Calu3 (cell line): ENCODE results near the gene KLC3. TPM values are rescaled to one million over a fixed set of nuclear protein-coding genes. Genes with fewer than 3 reads are reported as not detected.

Experiments
- BruUV-seq: library from RNA; stranded (reverse); fragments of 400-500 nt; replicated peaks from 2 replicates; lab custom pipeline; 2021; lab: Mats Ljungman, UMichigan
- CTCF ChIA-PET: fragments of 300-600 bp; sonication (Branson Sonifier 250); formaldehyde crosslinking; loops from one replicate; lab custom pipeline; 2022; ENCODE audit warnings: antibody characterized with exemption; lab: Charles Lee
- DNase-seq: peaks from one replicate; pipeline ENCODE4 v3.0.0; 2022
- H3K27ac Mint-ChIP-seq: one replicate; pipeline ENCODE4 v1.8.0; 2022; ENCODE audit warnings: mixed read lengths; ENCODE audit not compliant: unreplicated experiment
- H3K27me3 Mint-ChIP-seq: one replicate; pipeline ENCODE4 v1.8.0; 2022; ENCODE audit warnings: mixed read lengths; ENCODE audit not compliant: unreplicated experiment
- H3K36me3 Mint-ChIP-seq: one replicate; pipeline ENCODE4 v1.8.0; 2022; ENCODE audit warnings: mild to moderate bottlenecking, moderate library complexity, mixed read lengths; ENCODE audit not compliant: insufficient read depth, unreplicated experiment
- H3K4me1 Mint-ChIP-seq: one replicate; pipeline ENCODE4 v1.8.0; 2022; ENCODE audit warnings: mild to moderate bottlenecking, low read depth, mixed read lengths; ENCODE audit not compliant: unreplicated experiment
- H3K4me3 Mint-ChIP-seq: one replicate; pipeline ENCODE4 v1.8.0; 2022; ENCODE audit warnings: mild to moderate bottlenecking, low read depth, moderate library complexity, mixed read lengths; ENCODE audit not compliant: unreplicated experiment
- H3K9me3 Mint-ChIP-seq: one replicate; pipeline ENCODE4 v1.8.0; 2022; ENCODE audit warnings: low read depth, mixed read lengths; ENCODE audit not compliant: unreplicated experiment
- intact Hi-C: fragments of 100-400 bp; cut with micrococcal nuclease; formaldehyde crosslinking; loops from one replicate; pipeline ENCODE4 v1.10.0; 2022; ENCODE audit not compliant: unreplicated experiment
- total RNA-seq: library from RNA; stranded (reverse); gene quantifications from 2 replicates; pipeline ENCODE4 v1.2.3, GENCODE V29; 2022
- TF ChIP-seq, protein P1 (sequence below): fragments of 200-600 bp; IDR thresholded peaks from one replicate; pipeline ENCODE4 v1.8.0; 2022; ENCODE audit warnings: antibody characterized with exemption; ENCODE audit not compliant: unreplicated experiment

Gene KLC3
- total RNA-seq, 1 experiment from 2014 or later, result 3.3 TPM

DNA sequence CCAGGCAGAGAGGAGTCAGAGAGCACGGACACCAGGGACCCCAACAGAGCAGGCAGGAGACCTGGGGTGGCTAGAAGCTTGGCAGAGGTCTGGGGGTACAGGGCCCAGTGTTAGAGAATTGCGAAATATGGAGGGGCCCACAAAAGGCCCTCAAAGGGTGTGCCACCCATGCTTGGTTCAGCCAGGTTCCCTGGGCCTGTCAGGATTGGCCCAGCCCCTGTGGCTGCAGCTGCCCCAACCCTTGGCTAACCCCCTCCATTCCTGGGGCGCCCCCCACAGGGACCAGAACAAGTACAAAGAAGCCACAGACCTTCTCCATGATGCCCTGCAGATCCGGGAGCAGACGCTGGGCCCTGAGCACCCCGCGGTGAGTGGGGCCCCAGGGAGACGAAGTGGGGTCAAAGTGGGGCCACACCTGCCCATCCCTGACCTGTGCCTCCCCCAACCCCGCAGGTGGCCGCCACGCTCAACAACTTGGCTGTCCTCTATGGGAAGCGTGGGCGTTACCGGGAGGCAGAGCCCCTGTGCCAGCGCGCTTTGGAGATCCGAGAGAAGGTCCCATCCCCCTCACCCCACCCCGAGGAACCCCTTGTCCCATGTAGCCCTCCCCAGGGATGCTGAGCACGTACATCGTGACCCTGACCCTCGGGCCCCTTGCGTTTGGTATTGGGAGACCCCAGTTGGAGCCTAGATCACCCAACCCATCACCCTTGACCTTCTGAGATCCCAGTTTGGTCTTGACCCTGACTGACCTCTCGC lies 8.0 kb downstream of the KLC3 start:
- no TSS peak for BruUV-seq
- Mint-ChIP-seq H3K36me3 (peaks cover 38% of the 10 kb centered on the region), H3K27ac (no peak overlapping the region), H3K27me3 (no peaks in the 10 kb centered on the region), H3K4me1 (no peaks in the 10 kb centered on the region), H3K9me3 (no peaks in the 10 kb centered on the region), H3K4me3 (no peak overlapping the region)
- TF ChIP-seq, protein P1, sequence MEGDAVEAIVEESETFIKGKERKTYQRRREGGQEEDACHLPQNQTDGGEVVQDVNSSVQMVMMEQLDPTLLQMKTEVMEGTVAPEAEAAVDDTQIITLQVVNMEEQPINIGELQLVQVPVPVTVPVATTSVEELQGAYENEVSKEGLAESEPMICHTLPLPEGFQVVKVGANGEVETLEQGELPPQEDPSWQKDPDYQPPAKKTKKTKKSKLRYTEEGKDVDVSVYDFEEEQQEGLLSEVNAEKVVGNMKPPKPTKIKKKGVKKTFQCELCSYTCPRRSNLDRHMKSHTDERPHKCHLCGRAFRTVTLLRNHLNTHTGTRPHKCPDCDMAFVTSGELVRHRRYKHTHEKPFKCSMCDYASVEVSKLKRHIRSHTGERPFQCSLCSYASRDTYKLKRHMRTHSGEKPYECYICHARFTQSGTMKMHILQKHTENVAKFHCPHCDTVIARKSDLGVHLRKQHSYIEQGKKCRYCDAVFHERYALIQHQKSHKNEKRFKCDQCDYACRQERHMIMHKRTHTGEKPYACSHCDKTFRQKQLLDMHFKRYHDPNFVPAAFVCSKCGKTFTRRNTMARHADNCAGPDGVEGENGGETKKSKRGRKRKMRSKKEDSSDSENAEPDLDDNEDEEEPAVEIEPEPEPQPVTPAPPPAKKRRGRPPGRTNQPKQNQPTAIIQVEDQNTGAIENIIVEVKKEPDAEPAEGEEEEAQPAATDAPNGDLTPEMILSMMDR, result no peak
- intact Hi-C loops, result no loop called here
- no peak for DNase-seq
- CTCF ChIA-PET, result no interaction called here

GRCh38 chr19:45349126-45349415 lies 8.5 kb downstream of the KLC3 start:
- TF ChIP-seq, protein P1, result no peak
- H3K4me3 Mint-ChIP-seq, result no peak overlapping the region
- peaks cover 40% of the 10 kb centered on the region for H3K36me3 Mint-ChIP-seq
- BruUV-seq, result no TSS peak
- no peak for DNase-seq
- no peak overlapping the region for H3K27ac Mint-ChIP-seq
- intact Hi-C loops, result no loop called here
- H3K4me1 Mint-ChIP-seq, result no peaks in the 10 kb centered on the region
- no peaks in the 10 kb centered on the region for H3K9me3 Mint-ChIP-seq
- CTCF ChIA-PET, result no interaction called here
- H3K27me3 Mint-ChIP-seq, result no peaks in the 10 kb centered on the region

DNA sequence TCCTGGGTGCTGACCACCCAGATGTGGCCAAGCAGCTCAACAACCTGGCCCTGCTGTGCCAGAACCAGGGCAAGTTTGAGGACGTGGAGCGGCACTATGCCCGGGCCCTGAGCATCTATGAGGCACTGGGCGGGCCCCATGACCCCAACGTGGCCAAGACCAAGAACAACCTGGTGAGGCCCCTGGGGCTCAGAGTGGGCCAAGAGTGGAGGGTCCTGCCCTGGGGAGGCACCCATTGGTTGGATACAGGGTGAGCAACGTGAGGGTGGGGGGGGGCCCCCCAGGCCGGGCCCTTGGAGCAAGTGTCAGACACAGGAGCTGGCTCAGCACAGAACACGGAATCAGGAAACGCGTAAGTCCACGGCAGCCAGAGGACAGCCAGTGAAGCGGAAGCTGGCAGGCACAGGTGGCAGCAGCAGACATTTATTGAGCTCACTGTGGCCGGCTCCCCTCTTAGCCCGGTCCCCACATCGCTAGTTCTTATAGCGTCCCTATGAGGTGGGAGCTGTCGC lies 8.9 kb downstream of the KLC3 start:
- Mint-ChIP-seq H3K27ac (no peak overlapping the region), H3K27me3 (no peaks in the 10 kb centered on the region), H3K36me3 (peaks cover 44% of the 10 kb centered on the region), H3K9me3 (no peaks in the 10 kb centered on the region), H3K4me3 (no peak overlapping the region), H3K4me1 (no peaks in the 10 kb centered on the region)
- CTCF ChIA-PET, result interaction anchor here (0.6 kb wide), 1 partner anchor 488 kb away, joined by 5 read pairs; no protein-coding TSS in a partner anchor
- TF ChIP-seq, protein P1, result no peak
- DNase-seq, result no peak
- intact Hi-C loops, result no loop called here
- no TSS peak for BruUV-seq

- Mint-ChIP-seq H3K27ac (no peak overlapping the region), H3K27me3 (no peaks in the 10 kb centered on the region), H3K9me3 (no peaks in the 10 kb centered on the region), H3K4me1 (no peaks in the 10 kb centered on the region), H3K4me3 (no peak overlapping the region), H3K36me3 (peaks cover 44% of the 10 kb centered on the region)
- intact Hi-C loops, result no loop called here
- TF ChIP-seq, protein P1, result no peak
- BruUV-seq, result no TSS peak
- no peak for DNase-seq
- CTCF ChIA-PET, result interaction anchor here (1.0 kb wide), 1 partner anchor 12 kb away, joined by 6 read pairs; no protein-coding TSS in a partner anchor
Measured at GRCh38 chr19:45350477-45351058, 10.0 kb downstream of the KLC3 start.
